ENCODE data around the gene URB2. TPM values are rescaled to one million over a fixed set of nuclear protein-coding genes. Genes with fewer than 3 reads are reported as not detected.
A peak's percentile ranks its signal among the peaks of the same experiment; 100 is the strongest.

Gene URB2
- polyA plus RNA-seq, 10 donors = 5.2 to 7.7 (median 6.3) TPM

- no peak for DNase-seq
These were observed 18.1 kb downstream of the URB2 start for GRCh38 chr1:229643996-229644745.

GRCh38 chr1:229645324-229645993 lies 19.4 kb downstream of the URB2 start:
- no peak for DNase-seq

- no peak for DNase-seq
These were observed 22.4 kb downstream of the URB2 start for GRCh38 chr1:229648406-229648805.

DNA sequence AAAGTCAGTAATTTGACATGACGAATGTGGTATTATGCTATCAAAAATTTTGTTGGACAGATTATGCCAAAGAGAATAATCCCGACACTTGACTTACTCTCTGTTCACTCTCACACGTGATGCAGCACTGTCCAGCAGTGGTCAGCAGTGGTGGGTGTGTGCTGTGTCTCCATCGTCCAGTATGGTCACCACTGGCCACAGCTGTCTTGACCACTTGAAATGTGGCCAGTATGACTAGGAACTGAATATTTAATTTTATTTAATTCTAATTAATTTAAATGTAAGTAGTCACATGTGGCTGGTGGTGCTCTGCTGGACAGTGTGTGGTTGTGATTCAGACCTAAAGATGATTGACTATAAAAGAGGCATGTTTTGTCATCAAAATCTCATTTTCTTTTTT lies 24.0 kb downstream of the URB2 start:
- DNase-seq = no peak

GRCh38 chr1:229651546-229651945 lies 25.5 kb downstream of the URB2 start:
- DNase-seq = no peak

DNA sequence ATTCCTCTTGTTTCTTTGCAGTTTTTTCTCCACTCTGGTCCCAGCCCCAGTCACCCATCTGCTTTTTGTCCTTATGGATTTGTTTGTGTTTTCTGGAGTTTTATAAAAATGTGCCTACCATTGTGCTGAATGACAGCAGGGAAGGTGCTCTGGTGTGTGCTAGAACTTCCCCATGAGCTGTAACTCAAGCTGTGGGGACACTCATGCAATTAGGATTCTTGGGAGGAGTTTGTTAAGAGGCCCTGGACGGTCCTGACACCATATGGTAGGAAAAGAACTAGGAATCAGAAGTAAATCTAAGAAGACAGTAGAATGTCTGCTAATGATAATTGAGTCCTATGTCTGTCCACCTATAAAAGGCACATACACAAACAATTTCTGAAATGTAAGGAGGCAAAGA lies 27.4 kb downstream of the URB2 start:
- DNase-seq = no peak

- no peak for DNase-seq
These were observed 29.7 kb downstream of the URB2 start for GRCh38 chr1:229655781-229656180.

- no peak for DNase-seq
These were observed 32.1 kb downstream of the URB2 start for GRCh38 chr1:229657993-229658755.

DNA sequence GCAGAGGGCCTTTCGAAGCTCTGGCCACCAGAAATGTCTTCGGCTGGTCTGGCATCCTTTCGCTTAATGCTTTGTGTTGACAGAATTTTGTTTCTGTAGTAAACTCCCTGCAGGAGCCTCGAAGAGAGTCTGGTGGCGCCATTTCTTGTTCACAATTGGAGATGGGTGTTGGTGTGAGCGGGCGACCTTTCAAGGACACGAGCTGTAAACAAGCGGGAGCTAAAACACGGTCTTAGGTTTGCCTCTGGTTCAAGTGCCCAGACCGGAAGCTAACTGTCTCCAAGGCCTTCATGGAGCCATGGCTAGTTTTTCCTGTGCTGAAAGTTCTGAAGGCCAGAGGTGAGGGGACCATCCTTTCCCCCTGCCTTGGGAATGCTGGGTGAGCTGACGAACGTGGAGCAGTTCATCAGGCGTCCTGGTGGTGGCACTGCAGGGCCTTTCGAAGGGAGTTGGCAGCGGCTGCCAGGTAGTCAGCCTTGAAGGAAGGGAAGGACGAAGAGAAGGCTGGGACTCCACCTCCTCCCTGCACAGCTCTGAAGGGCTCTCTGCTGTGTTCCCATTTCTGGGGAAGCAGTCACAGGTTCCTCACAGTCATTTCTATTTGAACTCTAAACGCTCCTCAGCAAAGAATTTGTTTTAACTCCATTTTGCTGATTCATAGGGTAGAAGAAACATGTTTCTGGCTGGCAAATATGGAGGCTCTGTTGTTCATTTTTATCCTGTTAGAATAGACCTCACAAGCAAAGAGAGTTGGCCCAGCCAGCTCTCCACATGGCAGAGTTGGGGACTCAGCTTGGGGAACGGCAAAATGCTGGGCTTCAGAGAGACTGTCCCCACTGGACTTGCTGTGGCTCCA lies 35.2 kb downstream of the URB2 start:
- DNase-seq = peak; percentile 58 to 86 (median 80)

- DNase-seq = no peak
These were observed 35.9 kb downstream of the URB2 start for GRCh38 chr1:229661897-229662296.

- peak; percentile 6 to 26 (median 12) for DNase-seq
These were observed 38.2 kb downstream of the URB2 start for GRCh38 chr1:229664133-229664689.

- DNase-seq = peak in 2 of 3 donors; percentile 6 to 43
These were observed 40.0 kb downstream of the URB2 start for GRCh38 chr1:229665912-229666558.

GRCh38 chr1:229666585-229666984 lies 40.5 kb downstream of the URB2 start:
- DNase-seq = peak in 2 of 3 donors; percentile 6 to 34

DNA sequence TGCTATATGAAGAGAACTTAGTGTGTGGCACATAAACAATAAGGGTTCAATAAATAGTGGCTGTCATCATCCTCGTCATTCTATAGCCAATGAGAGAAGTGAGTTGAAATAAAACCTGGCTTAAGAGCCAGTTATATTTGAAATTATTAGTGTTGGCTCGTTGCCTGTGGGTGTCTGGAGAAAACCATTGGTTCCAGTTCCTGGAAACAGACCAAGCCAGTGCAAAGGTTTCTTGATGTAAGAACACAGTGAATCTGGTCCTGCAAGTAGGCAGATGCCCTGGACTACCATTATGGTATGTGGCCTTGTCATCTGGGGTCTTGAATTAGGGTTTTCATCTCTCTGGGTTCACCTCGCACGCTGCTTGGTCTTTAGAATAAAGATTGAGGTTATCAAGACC lies 43.3 kb downstream of the URB2 start:
- DNase-seq = no peak

GRCh38 chr1:229671310-229671709 lies 45.3 kb downstream of the URB2 start:
- DNase-seq = no peak

DNA sequence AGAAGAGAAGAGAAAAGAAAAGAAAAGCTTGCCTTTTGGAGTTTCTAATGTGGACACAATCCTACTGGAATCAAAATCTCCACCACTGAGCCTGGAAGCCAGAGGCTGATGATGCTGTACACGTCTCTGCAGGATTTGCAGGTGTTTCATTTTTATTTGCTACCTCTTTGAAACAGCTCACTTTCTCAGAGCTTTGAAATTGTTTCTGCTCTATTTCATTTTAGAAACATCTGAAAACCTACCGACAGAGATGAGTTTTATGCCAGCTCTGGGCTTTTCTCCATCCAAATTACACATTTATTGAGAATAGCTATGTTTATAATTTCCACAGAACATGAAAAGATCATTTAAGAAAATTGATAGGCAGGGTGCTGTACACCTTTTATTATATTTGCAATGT lies 46.2 kb downstream of the URB2 start:
- no peak for DNase-seq

DNA sequence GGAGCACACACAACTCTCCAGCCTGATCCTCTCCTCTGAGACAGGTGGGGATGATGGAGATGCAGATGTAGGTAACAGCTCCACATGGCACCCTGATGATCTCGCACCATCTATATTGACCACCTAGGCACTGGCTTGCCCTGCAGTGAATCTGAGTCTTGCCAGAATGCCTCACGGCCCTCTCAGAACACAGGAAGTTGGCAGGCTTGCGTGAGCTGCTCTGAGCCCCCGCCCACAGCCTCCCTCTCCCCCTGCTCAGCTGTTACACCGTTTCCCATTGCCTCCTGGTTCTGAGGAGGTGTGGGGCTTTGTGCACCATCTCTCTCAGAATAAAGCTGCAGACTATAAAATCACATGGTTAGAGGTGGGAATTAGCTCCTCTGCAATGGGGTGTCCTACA lies 48.0 kb downstream of the URB2 start:
- DNase-seq = no peak

- DNase-seq = no peak
These were observed 49.3 kb downstream of the URB2 start for GRCh38 chr1:229675396-229675795.

DNA sequence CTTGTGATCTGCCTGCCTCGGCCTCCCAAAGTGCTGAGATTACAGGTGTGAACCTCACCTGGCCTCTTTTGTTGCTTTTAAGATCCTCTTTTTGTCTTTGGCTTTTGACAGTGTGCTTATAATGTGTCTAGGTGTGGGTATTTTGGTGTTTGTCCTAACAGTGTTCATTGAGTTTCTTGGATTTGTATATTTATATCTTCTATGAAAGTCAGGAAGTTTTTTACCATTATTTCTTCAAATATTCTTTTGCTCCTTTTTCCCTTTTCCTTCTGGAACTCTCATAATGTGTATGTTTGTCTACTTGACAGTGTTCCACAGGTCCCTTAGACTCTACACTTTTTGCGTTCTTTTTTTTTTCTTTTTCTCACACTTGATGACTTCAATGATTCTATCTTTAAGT lies 59.1 kb downstream of the URB2 start:
- DNase-seq = no peak

DNA sequence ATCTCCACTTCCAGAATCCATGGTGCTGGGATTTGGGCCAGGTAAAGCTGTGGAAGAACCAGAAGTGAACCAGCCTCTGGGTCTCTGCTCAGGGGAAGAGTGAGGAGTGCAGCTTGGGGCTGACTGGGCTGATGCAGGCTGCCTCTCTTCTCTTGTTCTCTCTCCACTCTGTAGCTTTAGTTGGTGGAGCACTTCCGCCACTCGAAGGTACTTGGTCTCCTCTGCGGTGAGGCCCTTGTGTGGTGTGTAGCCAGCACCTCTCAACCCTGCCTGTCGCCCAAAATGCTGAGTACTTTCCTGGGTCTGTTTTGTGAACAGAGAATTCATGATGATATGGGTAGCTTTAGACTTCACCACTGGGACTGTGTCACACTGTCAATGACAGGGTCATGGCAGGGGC lies 63.2 kb downstream of the URB2 start:
- no peak for DNase-seq

DNA sequence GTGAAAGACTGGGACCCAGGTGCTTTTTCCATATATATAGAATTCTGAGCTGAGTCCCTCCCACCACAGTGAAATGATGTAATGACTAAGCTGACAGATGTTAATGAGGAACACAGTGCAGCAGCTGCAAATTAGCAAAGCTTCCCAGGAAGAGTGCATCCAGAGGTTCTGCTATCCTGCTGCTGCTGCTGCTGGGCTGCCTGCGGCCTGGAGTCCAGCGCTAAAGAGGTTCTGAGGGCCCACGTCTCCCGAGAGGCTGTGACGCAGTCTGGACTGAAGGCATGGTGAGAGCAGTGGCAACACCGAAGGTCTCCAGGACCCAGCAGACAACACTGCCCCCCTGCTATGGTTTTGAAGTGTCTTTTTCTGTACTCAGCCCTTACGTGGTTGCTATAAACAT lies 63.9 kb downstream of the URB2 start:
- DNase-seq = peak; percentile 34 to 80 (median 45)
